ENCODE data around the gene SP6.

SP6 gene

GRCh38 chr17:47879776-47880454 is 29.0 kb upstream of the SP6 start:
- no peak for DNase-seq (ENCODE audit: low spot score)

GRCh38 chr17:47879028-47879585 is 28.1 kb upstream of the SP6 start:
- no peak for DNase-seq (ENCODE audit: low spot score)

GRCh38 chr17:47878203-47879027 is 27.5 kb upstream of the SP6 start:
- DNase-seq (ENCODE audit: low spot score), result no peak

- DNase-seq (ENCODE audit: low spot score), result no peak
Observed at GRCh38 chr17:47877368-47878034, 26.5 kb upstream of the SP6 start.

- DNase-seq (ENCODE audit: low spot score), result no peak
Observed at GRCh38 chr17:47875011-47875985, 24.3 kb upstream of the SP6 start.

- no peak for DNase-seq (ENCODE audit: low spot score)
Observed at GRCh38 chr17:47873200-47874090, 22.5 kb upstream of the SP6 start.

- no peak for DNase-seq (ENCODE audit: low spot score)
Observed at GRCh38 chr17:47872651-47873161, 21.7 kb upstream of the SP6 start.

- no peak for DNase-seq (ENCODE audit: low spot score)
Observed at GRCh38 chr17:47872019-47872650, 21.2 kb upstream of the SP6 start.

GRCh38 chr17:47871048-47871447 is 20.1 kb upstream of the SP6 start:
- no peak for DNase-seq (ENCODE audit: low spot score)

GRCh38 chr17:47870056-47870455 is 19.1 kb upstream of the SP6 start:
- no peak for DNase-seq (ENCODE audit: low spot score)

- no peak for DNase-seq (ENCODE audit: low spot score)
Observed at GRCh38 chr17:47869114-47869513, 18.2 kb upstream of the SP6 start.

- no peak for DNase-seq (ENCODE audit: low spot score)
Observed at GRCh38 chr17:47867813-47868533, 17.0 kb upstream of the SP6 start.

- DNase-seq (ENCODE audit: low spot score), result no peak
Observed at GRCh38 chr17:47866941-47867340, 16.0 kb upstream of the SP6 start.

- DNase-seq (ENCODE audit: low spot score), result no peak
Observed at GRCh38 chr17:47864791-47865216, 13.8 kb upstream of the SP6 start.

- no peak for DNase-seq (ENCODE audit: low spot score)
Observed at GRCh38 chr17:47862621-47863440, 11.9 kb upstream of the SP6 start.

GRCh38 chr17:47860386-47860785 is 9.4 kb upstream of the SP6 start:
- DNase-seq (ENCODE audit: low spot score), result no peak

GRCh38 chr17:47857551-47858455 is 6.8 kb upstream of the SP6 start:
- DNase-seq (ENCODE audit: low spot score), result no peak
